Mesendoderm (in vitro differentiated cells): Measurements from ENCODE around the gene ZNF398.

ENCODE experiments used
- DNase-seq: peaks from one replicate; pipeline ENCODE4 v3.0.0; 2013
- H2AK5ac ChIP-seq: 2 replicates; pipeline ENCODE4 v1.6.1; 2013; ENCODE audit warnings: low read length, inconsistent platforms
- H2BK120ac ChIP-seq: 2 replicates; pipeline ENCODE4 v1.6.1; 2013; ENCODE audit warnings: low read depth, mild to moderate bottlenecking, low read length, moderate library complexity, mixed read lengths
- H2BK15ac ChIP-seq: replicated peaks from 2 replicates; pipeline ENCODE4 v1.6.1; 2013; ENCODE audit warnings: low read depth, mild to moderate bottlenecking, moderate library complexity
- H2BK5ac ChIP-seq: 2 replicates; pipeline ENCODE4 v1.6.1; 2013; ENCODE audit warnings: low read length, inconsistent platforms
- H3K18ac ChIP-seq: 2 replicates; pipeline ENCODE4 v1.6.1; 2013; ENCODE audit warnings: mild to moderate bottlenecking, low read length, mixed read lengths
- H3K23ac ChIP-seq: one replicate; pipeline ENCODE4 v1.6.1; 2013; ENCODE audit warnings: low read length
- H3K27ac ChIP-seq: 2 replicates; pipeline ENCODE4 v1.5.1; 2013; ENCODE audit warnings: low read depth, mild to moderate bottlenecking, inconsistent platforms, low read length, moderate library complexity
- H3K27me3 ChIP-seq: 2 replicates; pipeline ENCODE4 v1.6.1; 2013; ENCODE audit warnings: low read length, control low read depth, mild to moderate bottlenecking, inconsistent platforms; ENCODE audit not compliant: insufficient read depth, poor library complexity
- H3K36me3 ChIP-seq: 2 replicates; pipeline ENCODE4 v1.6.1; 2013; ENCODE audit warnings: low read length, inconsistent platforms; ENCODE audit not compliant: control insufficient read depth, insufficient read depth
- H3K4ac ChIP-seq: one replicate; pipeline ENCODE4 v1.6.1; 2013; ENCODE audit warnings: low read depth, mild to moderate bottlenecking, low read length, moderate library complexity
- H3K4me1 ChIP-seq: 2 replicates; pipeline ENCODE4 v1.6.1; 2013; ENCODE audit warnings: low read depth, low read length, inconsistent platforms; ENCODE audit not compliant: control insufficient read depth
- H3K4me2 ChIP-seq: 2 replicates; pipeline ENCODE4 v1.6.1; 2013; ENCODE audit warnings: low read length
- H3K4me3 ChIP-seq: 2 replicates; pipeline ENCODE4 v1.5.1; 2013; ENCODE audit warnings: mild to moderate bottlenecking, low read length
- H3K56ac ChIP-seq: one replicate; pipeline ENCODE4 v1.6.1; 2013; ENCODE audit warnings: low read length
- H3K79me1 ChIP-seq: 2 replicates; pipeline ENCODE4 v1.6.1; 2013; ENCODE audit warnings: low read length, inconsistent platforms
- H3K79me2 ChIP-seq: 2 replicates; pipeline ENCODE4 v1.6.1; 2013; ENCODE audit warnings: mild to moderate bottlenecking, low read length; ENCODE audit not compliant: control insufficient read depth, insufficient read depth
- H3K9ac ChIP-seq: 2 replicates; pipeline ENCODE4 v1.6.1; 2013; ENCODE audit warnings: low read length, inconsistent platforms
- H4K5ac ChIP-seq: one replicate; pipeline ENCODE4 v1.6.1; 2013; ENCODE audit warnings: low read length
- H4K8ac ChIP-seq: one replicate; pipeline ENCODE4 v1.6.1; 2013; ENCODE audit warnings: low read depth, mild to moderate bottlenecking, control low read depth, low read length, moderate library complexity
- WGBS: extraction: QIAGEN DNeasy Blood & Tissue Kit; methylation state at CpG from one replicate; pipeline ENCODE4 v1.1.7; 2013; ENCODE audit warnings: low lambda C conversion rate, missing lambda C conversion rate; ENCODE audit not compliant: insufficient coverage; ENCODE audit errors: extremely low coverage; 5-methylcytosine and 5-hydroxymethylcytosine counted together

Gene ZNF398

GRCh38 chr7:149210551-149210950, 63.3 kb downstream of the ZNF398 start:
- Histone ChIP-seq H3K23ac (no peak overlapping the region), H3K79me2 (peaks cover 1% of the 10 kb centered on the region), H3K4me2 (no peak overlapping the region), H3K9ac (no peak overlapping the region), H4K5ac (no peak overlapping the region), H2BK120ac (no peak overlapping the region), H2AK5ac (no peak overlapping the region), H3K4me1 (no peaks in the 10 kb centered on the region), H3K4ac (no peak overlapping the region), H3K79me1 (peaks cover 3% of the 10 kb centered on the region), H3K36me3 (peaks cover 10% of the 10 kb centered on the region), H3K18ac (no peak overlapping the region), H3K4me3 (no peak overlapping the region), H3K56ac (no peak overlapping the region), H4K8ac (no peak overlapping the region), H3K27ac (no peak overlapping the region), H2BK5ac (no peak overlapping the region), H2BK15ac (no peak overlapping the region), H3K27me3 (no peaks in the 10 kb centered on the region)
- WGBS = no CpG with 5 or more reads among the region's 11 CpGs
- DNase-seq = no peak

- Histone ChIP-seq H3K79me2 (no peaks in the 10 kb centered on the region), H3K18ac (no peak overlapping the region), H2AK5ac (no peak overlapping the region), H2BK120ac (no peak overlapping the region), H3K56ac (no peak overlapping the region), H3K27me3 (no peaks in the 10 kb centered on the region), H4K8ac (no peak overlapping the region), H3K4ac (no peak overlapping the region), H3K36me3 (peaks cover 9% of the 10 kb centered on the region), H4K5ac (no peak overlapping the region), H3K4me2 (no peak overlapping the region), H3K4me3 (no peak overlapping the region), H3K79me1 (peaks cover 2% of the 10 kb centered on the region), H3K9ac (no peak overlapping the region), H3K23ac (no peak overlapping the region), H2BK5ac (no peak overlapping the region), H3K27ac (no peak overlapping the region), H2BK15ac (no peak overlapping the region), H3K4me1 (no peaks in the 10 kb centered on the region)
- no peak for DNase-seq
- no CpG with 5 or more reads among the region's 7 CpGs for WGBS
These were observed 66.9 kb downstream of the ZNF398 start for GRCh38 chr7:149214020-149214720.

- no peak overlapping the region for H3K23ac ChIP-seq
- H3K79me2 ChIP-seq = no peaks in the 10 kb centered on the region
- no CpG with 5 or more reads among the region's 2 CpGs for WGBS
- H3K36me3 ChIP-seq = peaks cover 10% of the 10 kb centered on the region
- H3K27ac ChIP-seq = no peak overlapping the region
- H3K27me3 ChIP-seq = no peaks in the 10 kb centered on the region
- H3K4me3 ChIP-seq = no peak overlapping the region
- H4K5ac ChIP-seq = no peak overlapping the region
- no peak overlapping the region for H3K18ac ChIP-seq
- H3K4me1 ChIP-seq = no peaks in the 10 kb centered on the region
- peaks cover 2% of the 10 kb centered on the region for H3K79me1 ChIP-seq
- no peak overlapping the region for H2BK15ac ChIP-seq
- DNase-seq = peak; percentile 65
- H3K56ac ChIP-seq = no peak overlapping the region
- no peak overlapping the region for H2AK5ac ChIP-seq
- H2BK120ac ChIP-seq = no peak overlapping the region
- H3K4me2 ChIP-seq = no peak overlapping the region
- no peak overlapping the region for H2BK5ac ChIP-seq
- no peak overlapping the region for H4K8ac ChIP-seq
- no peak overlapping the region for H3K9ac ChIP-seq
- H3K4ac ChIP-seq = no peak overlapping the region
These were observed 69.1 kb downstream of the ZNF398 start for GRCh38 chr7:149216402-149216801.

GRCh38 chr7:149217570-149217969, 70.3 kb downstream of the ZNF398 start:
- no peak overlapping the region for H3K4ac ChIP-seq
- no peak overlapping the region for H3K18ac ChIP-seq
- H3K36me3 ChIP-seq = peaks cover 8% of the 10 kb centered on the region
- no CpG with 5 or more reads among the region's 6 CpGs for WGBS
- H3K79me1 ChIP-seq = peaks cover 2% of the 10 kb centered on the region
- no peak overlapping the region for H3K27ac ChIP-seq
- no peak overlapping the region for H2BK15ac ChIP-seq
- no peak overlapping the region for H3K4me2 ChIP-seq
- no peaks in the 10 kb centered on the region for H3K4me1 ChIP-seq
- H3K23ac ChIP-seq = no peak overlapping the region
- H4K8ac ChIP-seq = no peak overlapping the region
- H3K4me3 ChIP-seq = no peak overlapping the region
- no peaks in the 10 kb centered on the region for H3K79me2 ChIP-seq
- H3K27me3 ChIP-seq = no peaks in the 10 kb centered on the region
- H2BK120ac ChIP-seq = no peak overlapping the region
- H4K5ac ChIP-seq = no peak overlapping the region
- no peak overlapping the region for H2BK5ac ChIP-seq
- H2AK5ac ChIP-seq = no peak overlapping the region
- no peak for DNase-seq
- H3K56ac ChIP-seq = no peak overlapping the region
- no peak overlapping the region for H3K9ac ChIP-seq

- Histone ChIP-seq H2BK120ac (no peak overlapping the region), H3K27me3 (no peaks in the 10 kb centered on the region), H3K18ac (no peak overlapping the region), H3K4me2 (no peak overlapping the region), H2BK15ac (no peak overlapping the region), H3K27ac (no peak overlapping the region), H3K79me1 (peaks cover 2% of the 10 kb centered on the region), H4K8ac (no peak overlapping the region), H3K79me2 (no peaks in the 10 kb centered on the region), H2BK5ac (no peak overlapping the region), H3K4me3 (no peak overlapping the region), H2AK5ac (no peak overlapping the region), H3K23ac (peak overlapping the region; percentile 48), H3K4me1 (no peaks in the 10 kb centered on the region), H3K9ac (no peak overlapping the region), H3K36me3 (peaks cover 6% of the 10 kb centered on the region), H4K5ac (no peak overlapping the region), H3K4ac (no peak overlapping the region), H3K56ac (no peak overlapping the region)
- peak; percentile 67 for DNase-seq
- no CpG with 5 or more reads among the region's 10 CpGs for WGBS
These were observed 71.5 kb downstream of the ZNF398 start for GRCh38 chr7:149218469-149219420.
